Measurements from ENCODE around the gene RHOT2.
A peak's percentile ranks its signal among the peaks of the same experiment; 100 is the strongest.

The RHOT2 gene

GRCh38 chr16:632486-633335 lies 35.2 kb upstream of the RHOT2 start:
- no peak for DNase-seq

GRCh38 chr16:633336-634050 lies 34.4 kb upstream of the RHOT2 start:
- no peak for DNase-seq

- DNase-seq = no peak
Measured at GRCh38 chr16:634051-634670, 33.8 kb upstream of the RHOT2 start.

GRCh38 chr16:634996-635395 lies 32.9 kb upstream of the RHOT2 start:
- no peak for DNase-seq

- DNase-seq = no peak
Measured at GRCh38 chr16:635573-636205, 32.2 kb upstream of the RHOT2 start.

GRCh38 chr16:636206-637080 lies 31.5 kb upstream of the RHOT2 start, which contains the start of gene METTL26:
METTL26 (minus strand) TSS chr16:636305; CDS start chr16:636290, 15 bp downstream.
- DNase-seq = peak; percentile 94

- peak; percentile 87 for DNase-seq
Measured at GRCh38 chr16:637081-638018, 30.6 kb upstream of the RHOT2 start.

GRCh38 chr16:638034-638543 lies 29.8 kb upstream of the RHOT2 start:
- DNase-seq = no peak

GRCh38 chr16:638836-639235 lies 29.1 kb upstream of the RHOT2 start:
- no peak for DNase-seq

GRCh38 chr16:640614-641013 lies 27.3 kb upstream of the RHOT2 start:
- no peak for DNase-seq

GRCh38 chr16:641326-642188 lies 26.4 kb upstream of the RHOT2 start, which contains the start of gene MCRIP2:
MCRIP2 (plus strand) TSS chr16:641828; CDS start chr16:641992, 164 bp downstream.
- DNase-seq = peak; percentile 83

- peak; percentile 40 for DNase-seq
Measured at GRCh38 chr16:642189-643049, 25.5 kb upstream of the RHOT2 start.

GRCh38 chr16:643050-643368 lies 24.9 kb upstream of the RHOT2 start:
- no peak for DNase-seq

GRCh38 chr16:644556-644955 lies 23.4 kb upstream of the RHOT2 start:
- DNase-seq = no peak

- DNase-seq = no peak
Measured at GRCh38 chr16:645852-646678, 21.9 kb upstream of the RHOT2 start.

- DNase-seq = no peak
Measured at GRCh38 chr16:646679-647172, 21.2 kb upstream of the RHOT2 start.

- DNase-seq = no peak
Measured at GRCh38 chr16:647173-647902, 20.6 kb upstream of the RHOT2 start.
